ENCODE results near the gene RXFP4. TPM values are rescaled to one million over a fixed set of nuclear protein-coding genes. Genes with fewer than 3 reads are reported as not detected.

Gene RXFP4
- total and polyA plus RNA-seq, 2 of the 13 experiments (the other 11 are each of a cell fraction or from before 2014, with no cell fraction given), result 0.38 to 1.4 TPM

GRCh38 chr1:155934097-155934935 is 7.1 kb upstream of the RXFP4 start, which contains the start of gene KHDC4 (continued):
- TF ChIP-seq ZBTB46 (CRISPR knock-in tag; IDR thresholded peaks at IDR 0.05; ENCODE audit: borderline replicate concordance), result no peak
- TF ChIP-seq GABPA (IDR thresholded peaks at IDR 0.05; ENCODE audit: low read depth, low read length), result peak; percentile 97
- TF ChIP-seq GABPA (CRISPR knock-in tag; IDR thresholded peaks at IDR 0.05; ENCODE audit: low read depth), result peak; percentile 100
- TF ChIP-seq CEBPG (CRISPR knock-in tag; IDR thresholded peaks at IDR 0.05), result 0 out of 2 replicates have a peak, but pooled peaks have one; percentile 7
- TF ChIP-seq SP140L (CRISPR knock-in tag; IDR thresholded peaks at IDR 0.05; ENCODE audit: borderline replicate concordance), result no peak
- TF ChIP-seq ZKSCAN5 (CRISPR knock-in tag; IDR thresholded peaks at IDR 0.05), result no peak
- TF ChIP-seq NFE2 (CRISPR knock-in tag; IDR thresholded peaks at IDR 0.05), result no peak
- no peak for TF ChIP-seq ZBTB7A (CRISPR knock-in tag; IDR thresholded peaks at IDR 0.05)
- no peak for TF ChIP-seq ZNF337 (CRISPR knock-in tag; IDR thresholded peaks at IDR 0.05; ENCODE audit: borderline replicate concordance, low read depth)
- no peak for TF ChIP-seq CEBPZ (IDR thresholded peaks at IDR 0.05; ENCODE audit: low read length)
- TF ChIP-seq ZFP90 (CRISPR knock-in tag; IDR thresholded peaks at IDR 0.05; ENCODE audit: borderline replicate concordance), result peak; percentile 58; the same call in 1 of the 2 replicates
- TF ChIP-seq TOPORS (CRISPR knock-in tag; IDR thresholded peaks at IDR 0.05), result no peak; the same call in none of the 2 replicates
- TF ChIP-seq MXD4 (CRISPR knock-in tag; IDR thresholded peaks at IDR 0.05), result peak; percentile 40; the same call in 1 of the 2 replicates
- peak; percentile 73; the same call in 1 of the 2 replicates for TF ChIP-seq HOXD1 (CRISPR knock-in tag; IDR thresholded peaks at IDR 0.05)
- peak in 1 of 2 experiments; percentile 17; a peak in 1 of 4 replicates for TF ChIP-seq EP300 (IDR thresholded peaks at IDR 0.05; ENCODE audit: low read depth in 2 of 2, low read length in 2 of 2)
- no peak for TF ChIP-seq EP300 (CRISPR knock-in tag; IDR thresholded peaks at IDR 0.05; ENCODE audit: borderline replicate concordance)
- no peak for TF ChIP-seq PAF1 (CRISPR knock-in tag; IDR thresholded peaks at IDR 0.05)
- TF ChIP-seq ZNF572 (CRISPR knock-in tag; IDR thresholded peaks at IDR 0.05), result peak; percentile 81; the same call in 1 of the 2 replicates
- TF ChIP-seq MXI1 (IDR thresholded peaks at IDR 0.05; ENCODE audit: borderline replicate concordance, low read depth, low read length), result peak; percentile 74; the same call in 2 of the 3 replicates
- peak; percentile 62 for TF ChIP-seq MED1 (CRISPR knock-in tag; IDR thresholded peaks at IDR 0.05)
- no peak for TF ChIP-seq NFIC (IDR thresholded peaks at IDR 0.05; ENCODE audit: low read length)
- TF ChIP-seq TBX3 (IDR thresholded peaks at IDR 0.05; ENCODE audit: borderline replicate concordance), result no peak
- 0 out of 2 replicates have a peak, but pooled peaks have one; percentile 14 for TF ChIP-seq ZBTB7B (CRISPR knock-in tag; IDR thresholded peaks at IDR 0.05)
- no peak for TF ChIP-seq ADNP (CRISPR knock-in tag; IDR thresholded peaks at IDR 0.05)
- TF ChIP-seq TIGD3 (CRISPR knock-in tag; IDR thresholded peaks at IDR 0.05; ENCODE audit: borderline replicate concordance), result 0 out of 2 replicates have a peak, but pooled peaks have one; percentile 12

All from HepG2 (cell line).